B cell (primary cell): Measurements from ENCODE around the gene GYS1. TPM values are rescaled to one million over a fixed set of nuclear protein-coding genes. Genes with fewer than 3 reads are reported as not detected.
"Not testable (repeated sequence)": the region's sequence is repeated elsewhere in the genome, so short reads cannot be mapped to it uniquely, and the experiment has no call there.

ENCODE experiments used
- ATAC-seq: fragments of 200-7000 bp; cut with Tn5 transposase; one replicate; pipeline ENCODE4 v1.10.0; 2021; ENCODE audit warnings: low read depth, mild to moderate bottlenecking, moderate number of reproducible peaks, moderate library complexity
- CTCF ChIA-PET: fragments of 350-600 bp; sonication (Branson Sonifier 250); formaldehyde crosslinking; loops from one replicate; lab custom pipeline; 2021; ENCODE audit warnings: antibody characterized with exemption, inconsistent platforms; lab: Charles Lee
- POLR2A ChIA-PET: fragments of 350-600 bp; sonication (Branson Sonifier 250); formaldehyde crosslinking; loops from one replicate; lab custom pipeline; 2021; ENCODE audit warnings: antibody characterized with exemption; lab: Charles Lee
- DNase-seq: peaks from one replicate; pipeline ENCODE4 v3.0.0; 2013
- H2AFZ ChIP-seq: 2 replicates; pipeline ENCODE4 v1.6.1; 2012; ENCODE audit warnings: mild to moderate bottlenecking, low read depth, low read length; ENCODE audit not compliant: insufficient read depth, poor library complexity, severe bottlenecking
- H3K27ac ChIP-seq, 2 donors: 1 replicate in 1 of 2; 2 replicates in 1 of 2; pipeline ENCODE4 v1.5.1; 2012 to 2013; ENCODE audit warnings: low read length in 2 of 2, mild to moderate bottlenecking in 2 of 2, moderate library complexity in 1 of 2
- H3K27me3 ChIP-seq, 4 experiments: fragments of 200-600 bp in 1 of 4; sonication (generic) in 1 of 4; replicated peaks in 1 of 4; 1 replicate in 2 of 4; 2 replicates in 2 of 4; pipeline versions ENCODE4 v1.6.1 to v1.7.0; 2013 to 2016; ENCODE audit warnings: low read length in 3 of 4, mild to moderate bottlenecking in 2 of 4, mixed read lengths in 1 of 4, moderate library complexity in 1 of 4; ENCODE audit not compliant: insufficient read depth in 4 of 4, control insufficient read depth in 3 of 4; ENCODE audit errors: control extremely low read depth in 1 of 4
- H3K36me3 ChIP-seq, 2 experiments: replicated peaks in 1 of 2; 1 replicate in 1 of 2; 2 replicates in 1 of 2; pipeline versions ENCODE4 v1.6.1 to v1.7.1; 2013; ENCODE audit warnings: low read length in 1 of 2; ENCODE audit not compliant: insufficient read depth in 2 of 2, control insufficient read depth in 1 of 2; ENCODE audit errors: control extremely low read depth in 1 of 2, extremely low read depth in 1 of 2
- H3K4me1 ChIP-seq, 2 donors: fragments of 200-600 bp in 1 of 2; sonication (generic) in 1 of 2; 1 replicate in 1 of 2; 2 replicates in 1 of 2; pipeline versions ENCODE4 v1.5.1 to v1.6.1; 2013 to 2017; ENCODE audit warnings: low read length in 2 of 2; ENCODE audit not compliant: control insufficient read depth in 2 of 2, insufficient read depth in 2 of 2
- H3K4me2 ChIP-seq: replicated peaks from 2 replicates; pipeline ENCODE3; 2012; ENCODE audit warnings: mild to moderate bottlenecking, low read depth, low read length; ENCODE audit not compliant: poor library complexity, severe bottlenecking
- H3K4me3 ChIP-seq, 5 experiments: fragments of 200-600 bp in 1 of 5; sonication (generic) in 1 of 5; 1 replicate in 3 of 5; 2 replicates in 2 of 5; pipeline versions ENCODE4 v1.5.1 to v1.7.0; 2011 to 2016; ENCODE audit warnings: low read length in 4 of 5, mild to moderate bottlenecking in 4 of 5, low read depth in 2 of 5, control low read depth in 1 of 5, moderate library complexity in 1 of 5; ENCODE audit not compliant: insufficient read depth in 1 of 5; ENCODE audit errors: control extremely low read depth in 1 of 5, extremely low read depth in 1 of 5
- H3K79me2 ChIP-seq: fragments of 200-600 bp; sonication (generic); one replicate; pipeline ENCODE4 v1.6.0; 2016; ENCODE audit warnings: low read length; ENCODE audit not compliant: control insufficient read depth, insufficient read depth
- H3K9ac ChIP-seq: fragments of 200-600 bp; sonication (generic); 2 replicates; pipeline ENCODE4 v1.6.1; 2017; ENCODE audit warnings: mild to moderate bottlenecking, low read length, moderate library complexity
- H3K9me3 ChIP-seq, 3 donors: one replicate each; pipeline versions ENCODE4 v1.6.1 to v1.7.1; 2013; ENCODE audit warnings: low read length in 2 of 3; ENCODE audit not compliant: control insufficient read depth in 2 of 3, insufficient read depth in 1 of 3; ENCODE audit errors: control extremely low read depth in 1 of 3
- H4K20me1 ChIP-seq: 2 replicates; pipeline ENCODE4 v1.6.0; 2012; ENCODE audit warnings: mild to moderate bottlenecking, low read length; ENCODE audit not compliant: insufficient read depth, control insufficient read depth, poor library complexity, severe bottlenecking
- H3K27ac Mint-ChIP-seq: one replicate; pipeline ENCODE4 v1.8.0; 2021; ENCODE audit warnings: mixed read lengths
- H3K27me3 Mint-ChIP-seq: one replicate; pipeline ENCODE4 v1.8.0; 2021; ENCODE audit warnings: mixed read lengths
- H3K4me1 Mint-ChIP-seq: one replicate; pipeline ENCODE4 v1.8.0; 2021; ENCODE audit warnings: mixed read lengths
- H3K4me3 Mint-ChIP-seq: one replicate; pipeline ENCODE4 v1.8.0; 2021; ENCODE audit warnings: mixed read lengths
- H3K9me3 Mint-ChIP-seq: one replicate; pipeline ENCODE4 v1.8.0; 2022; ENCODE audit warnings: mixed read lengths; ENCODE audit not compliant: insufficient read depth
- CTCF ChIP-seq: fragments of 200-600 bp; IDR thresholded peaks from one replicate; pipeline ENCODE4 v1.8.0; 2022; ENCODE audit warnings: antibody characterized with exemption, mild to moderate bottlenecking
- WGBS: methylation state at CpG from one replicate; pipeline ENCODE4 v1.1.5; 2013; ENCODE audit warnings: missing lambda C conversion rate; ENCODE audit not compliant: insufficient coverage; 5-methylcytosine and 5-hydroxymethylcytosine counted together
- intact Hi-C: fragments of 100-400 bp; cut with micrococcal nuclease; formaldehyde crosslinking; loops from one replicate; pipeline ENCODE4 v1.10.0; 2022
- polyA plus RNA-seq: library from polyadenylated mRNA; depleted of rRNA; stranded (reverse); fragments of >200 nt; gene quantifications from 2 replicates; pipeline ENCODE4 v1.2.3, GENCODE V29; 2012
- total RNA-seq, 2 donors: library from RNA; stranded (reverse); fragments of 120-200 nt in 1 of 2; gene quantifications; 1 replicate in 1 of 2; 2 replicates in 1 of 2; pipeline versions ENCODE4 v1.2.3 to v1.2.4, GENCODE V29; 2013 to 2022

Gene GYS1
- total and polyA plus RNA-seq, 2 donors (not counting 1 experiment from before 2014, with no cell fraction given), result 28.9 to 62.7 TPM

- H3K4me1 Mint-ChIP-seq, H3K9ac ChIP-seq, H3K4me3 ChIP-seq, H3K27ac ChIP-seq, POLR2A ChIA-PET, H3K4me2 ChIP-seq, CTCF ChIA-PET, H3K9me3 Mint-ChIP-seq, H3K27me3 ChIP-seq, H3K36me3 ChIP-seq, H3K27me3 Mint-ChIP-seq, H4K20me1 ChIP-seq, H3K27ac Mint-ChIP-seq, intact Hi-C loops, H3K4me1 ChIP-seq, H3K9me3 ChIP-seq, H2AFZ ChIP-seq, H3K79me2 ChIP-seq, H3K4me3 Mint-ChIP-seq, ATAC-seq: not testable (repeated sequence)
- whole genome bisulfite sequencing, result 57% methylated on average over 9 of the region's 28 CpGs
- DNase-seq, result peak; percentile 43
- TF ChIP-seq CTCF, result peak; percentile 27
Observed at GRCh38 chr19:49031642-49032301, 38.7 kb upstream of the GYS1 start, which contains the start of gene CGB2. CGB2 (plus strand) TSS chr19:49031890; CDS start chr19:49032096, 206 bp downstream.

GRCh38 chr19:49030323-49030722 is 37.2 kb upstream of the GYS1 start:
- H2AFZ ChIP-seq, H3K4me3 Mint-ChIP-seq, H3K4me2 ChIP-seq, ATAC-seq, POLR2A ChIA-PET, H3K4me1 Mint-ChIP-seq, H3K79me2 ChIP-seq, H3K4me3 ChIP-seq, H3K9me3 Mint-ChIP-seq, H3K27me3 Mint-ChIP-seq, H3K36me3 ChIP-seq, H3K27ac Mint-ChIP-seq, H3K4me1 ChIP-seq, CTCF ChIA-PET, H3K27me3 ChIP-seq, H3K9ac ChIP-seq, H4K20me1 ChIP-seq, intact Hi-C loops, DNase-seq, H3K9me3 ChIP-seq, H3K27ac ChIP-seq: not testable (repeated sequence)
- no CpG with 5 or more reads among the region's 8 CpGs for WGBS

GRCh38 chr19:49029749-49030148 is 36.6 kb upstream of the GYS1 start:
- H3K27ac ChIP-seq, H3K9me3 ChIP-seq, H3K9ac ChIP-seq, POLR2A ChIA-PET, DNase-seq, H3K4me3 Mint-ChIP-seq, H3K4me1 Mint-ChIP-seq, H4K20me1 ChIP-seq, CTCF ChIA-PET, H3K27me3 Mint-ChIP-seq, H3K9me3 Mint-ChIP-seq, H3K79me2 ChIP-seq, intact Hi-C loops, H2AFZ ChIP-seq, H3K4me3 ChIP-seq, ATAC-seq, H3K36me3 ChIP-seq, H3K27me3 ChIP-seq, H3K4me2 ChIP-seq, H3K27ac Mint-ChIP-seq, H3K4me1 ChIP-seq: not testable (repeated sequence)
- WGBS, result 91% methylated on average over 11 of the region's 14 CpGs
